Activated T-helper 9 cell treated with anti-CD3 and anti-CD28 coated beads, Interleukin-2, amount 50 U/mL, for 16 hours (primary cell): Measurements from ENCODE around the gene FOXN3.

ENCODE experiments used
- DNase-seq: peaks from one replicate; pipeline ENCODE4 v3.0.0-alpha.2; 2020; ENCODE audit warnings: low read depth

The FOXN3 gene

DNA sequence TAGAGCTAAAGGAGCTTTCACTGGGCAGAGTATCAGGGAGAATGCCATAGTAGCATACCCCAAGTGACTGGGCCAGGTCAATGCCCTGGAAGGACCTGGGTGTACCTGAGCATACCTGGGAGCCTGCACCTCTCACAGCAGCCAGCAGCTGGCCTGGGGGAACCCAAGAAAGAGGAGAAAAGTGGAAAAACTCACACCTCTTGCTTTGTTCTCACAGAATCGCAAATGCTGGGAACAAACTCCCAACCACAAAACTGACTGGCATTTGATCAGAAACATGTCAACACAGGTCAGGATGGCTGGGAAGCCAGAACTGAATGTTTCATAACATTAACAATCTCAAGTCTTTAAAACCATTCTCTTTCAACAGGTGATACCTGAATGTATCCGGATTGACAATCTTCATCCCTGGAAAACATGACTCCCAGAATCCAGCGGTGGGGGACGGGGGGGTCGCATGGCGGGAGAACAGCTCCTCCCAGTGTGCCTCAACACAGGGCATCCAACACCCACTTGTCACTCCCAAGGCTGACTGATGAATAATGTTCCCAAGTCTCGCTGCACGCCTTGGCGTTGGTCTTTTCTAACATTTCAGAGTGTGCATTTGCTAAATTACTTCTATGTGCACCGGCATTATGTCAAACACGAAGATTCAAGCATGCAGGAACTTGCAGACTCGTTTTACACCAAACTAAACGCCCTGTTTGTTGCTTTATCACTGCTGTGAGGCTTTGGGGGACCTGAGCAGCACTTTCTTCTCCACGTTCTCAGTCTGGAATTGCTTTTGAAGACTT is 7.9 kb downstream of the FOXN3 start:
- DNase-seq, result no peak

DNA sequence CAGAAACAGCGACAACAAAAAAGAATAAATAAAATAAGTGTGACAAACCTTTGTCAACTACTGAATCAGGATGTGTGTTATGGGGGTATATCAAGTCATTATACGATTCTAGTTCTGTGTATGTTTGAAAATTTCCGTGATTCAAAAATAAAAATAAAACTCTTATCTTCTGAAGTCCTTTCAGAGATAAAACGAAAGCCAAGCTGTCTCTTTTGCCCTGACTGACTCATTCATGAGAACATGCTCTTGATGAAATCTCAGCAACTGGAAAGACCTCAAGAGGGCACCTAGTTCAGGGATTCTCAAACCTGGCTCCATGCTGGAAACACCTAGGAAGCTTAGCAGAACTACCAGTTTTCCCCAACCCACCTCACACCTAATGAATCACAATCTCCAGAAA is 9.2 kb downstream of the FOXN3 start:
- DNase-seq, result no peak

DNA sequence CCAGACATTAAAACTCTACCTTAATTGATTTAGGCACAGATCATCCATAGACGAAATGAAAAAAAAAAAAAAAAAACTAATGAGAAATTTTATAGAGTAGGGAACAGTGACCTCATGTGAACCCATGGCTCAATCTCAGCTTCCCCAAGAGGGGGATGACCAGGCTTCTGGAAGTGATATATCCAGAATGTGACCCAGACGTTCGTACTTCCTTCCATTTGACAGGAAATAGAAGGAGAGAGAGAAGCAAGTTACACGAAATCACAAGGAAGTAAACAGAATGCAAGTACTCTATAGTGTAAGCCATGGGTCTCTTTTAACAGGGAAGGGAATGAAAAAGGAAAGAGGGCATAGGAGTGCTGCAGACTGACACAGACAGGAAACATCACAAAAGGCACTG is 10.1 kb downstream of the FOXN3 start:
- DNase-seq, result no peak

DNA sequence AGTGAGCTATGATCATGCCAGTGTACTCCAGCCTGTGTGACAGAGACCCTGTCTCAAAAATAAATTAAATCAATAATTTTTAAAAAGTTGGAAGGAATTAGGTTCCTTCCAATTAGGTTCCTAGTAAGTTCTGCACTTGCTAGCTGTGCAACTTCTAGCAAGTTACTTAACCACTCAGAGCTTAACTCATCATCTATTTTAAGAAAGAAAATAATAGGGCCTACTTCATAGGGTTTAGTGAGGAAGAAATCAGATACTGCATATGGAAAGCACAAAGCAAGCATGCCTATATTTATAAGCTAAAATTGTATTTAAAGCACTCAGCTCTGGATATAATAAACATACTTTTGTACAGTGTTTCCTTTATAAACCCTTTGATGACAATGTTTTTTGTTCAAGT is 10.7 kb downstream of the FOXN3 start:
- no peak for DNase-seq

DNA sequence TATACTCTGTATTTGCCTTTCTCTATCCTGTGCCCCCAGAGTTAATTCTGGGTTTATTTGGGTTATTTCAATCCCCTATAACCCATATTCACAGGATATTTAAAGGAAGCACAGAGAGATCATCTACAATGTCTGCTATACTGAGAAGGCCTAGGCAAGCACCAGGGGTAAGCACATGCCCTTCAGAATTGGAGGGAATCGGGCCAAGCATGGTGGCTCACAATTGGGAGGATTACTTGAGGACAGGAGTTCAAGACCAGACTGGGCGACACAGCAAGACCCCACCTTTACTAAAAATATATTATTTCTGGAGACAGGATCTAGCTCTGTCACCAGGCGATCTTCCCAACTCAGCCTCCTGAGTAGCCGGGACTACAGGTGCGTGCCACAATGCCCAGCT is 11.3 kb downstream of the FOXN3 start:
- no peak for DNase-seq

DNA sequence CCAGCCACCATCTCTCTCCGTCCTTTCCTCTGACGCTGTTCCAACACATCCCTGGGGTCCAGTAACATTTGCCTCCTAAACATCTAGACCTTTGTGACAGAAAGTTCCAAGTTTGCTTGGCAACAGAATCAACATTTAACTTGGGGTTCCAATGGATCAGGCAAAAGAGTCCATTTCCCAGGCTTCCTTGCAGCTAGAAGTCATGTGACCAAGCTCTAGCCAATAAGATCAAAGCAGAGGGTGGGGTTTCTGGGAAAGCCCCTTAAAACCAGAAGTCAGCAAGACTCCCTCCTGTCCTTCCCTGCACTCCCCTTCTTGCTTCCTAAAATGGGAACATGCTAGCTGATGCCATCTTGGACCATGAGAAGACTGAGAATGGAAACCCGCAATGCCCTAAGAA is 14.7 kb downstream of the FOXN3 start:
- DNase-seq, result no peak

DNA sequence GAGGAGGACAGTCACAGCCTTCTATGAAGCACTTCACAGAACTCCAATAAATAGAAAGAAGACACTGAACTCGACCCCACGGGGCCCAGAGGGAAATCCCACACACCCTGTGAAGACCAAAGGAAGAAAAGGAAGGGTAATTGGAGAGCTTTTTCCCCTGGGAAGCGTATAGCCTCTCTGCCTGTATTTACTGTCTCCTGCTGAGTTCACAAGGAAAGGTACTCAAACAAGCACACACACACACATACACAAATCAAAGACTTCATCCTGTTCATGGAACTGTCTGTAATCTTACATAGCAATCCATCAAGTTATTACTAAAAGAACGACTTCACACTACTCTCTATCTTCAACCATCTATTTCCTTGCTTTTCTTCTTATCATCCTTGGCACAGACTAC is 15.3 kb downstream of the FOXN3 start:
- DNase-seq, result no peak

DNA sequence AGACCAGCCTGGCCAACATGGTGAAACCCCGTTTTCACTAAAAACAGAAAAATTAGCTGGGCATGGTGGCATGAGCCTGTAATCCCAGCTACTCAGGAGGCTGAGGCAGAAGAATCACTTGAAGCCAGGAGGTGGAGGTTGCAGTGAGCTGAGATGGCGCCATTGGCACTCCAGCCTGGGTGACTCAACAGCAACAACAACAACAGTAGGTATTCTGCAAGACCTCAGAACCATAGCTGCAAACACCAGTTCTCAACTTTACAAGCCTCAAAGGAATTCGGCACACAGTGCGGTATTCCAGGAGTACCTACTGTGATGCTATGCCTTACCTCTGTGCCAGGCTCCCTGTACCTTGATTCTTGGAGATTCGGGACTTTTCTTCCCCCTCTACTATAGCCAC is 15.8 kb downstream of the FOXN3 start:
- no peak for DNase-seq

DNA sequence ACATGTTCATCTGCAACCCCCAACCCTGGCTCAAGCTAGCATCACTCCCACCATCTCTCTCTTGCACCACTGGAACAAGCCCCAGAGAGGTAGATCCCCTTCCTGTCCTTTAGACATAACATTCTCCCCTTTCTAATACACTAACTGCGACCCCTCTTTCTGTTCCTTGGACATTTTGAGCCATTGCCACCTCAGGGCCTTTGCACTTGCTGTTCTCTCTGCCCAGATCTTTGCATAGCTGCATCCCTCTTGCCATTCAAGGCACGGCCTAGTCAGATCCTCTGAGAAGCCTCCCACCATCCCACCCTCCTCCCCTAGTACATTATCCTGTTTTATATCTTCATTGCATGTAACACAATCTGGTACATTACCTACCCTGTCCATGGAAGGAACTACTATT is 16.5 kb downstream of the FOXN3 start:
- DNase-seq, result no peak

DNA sequence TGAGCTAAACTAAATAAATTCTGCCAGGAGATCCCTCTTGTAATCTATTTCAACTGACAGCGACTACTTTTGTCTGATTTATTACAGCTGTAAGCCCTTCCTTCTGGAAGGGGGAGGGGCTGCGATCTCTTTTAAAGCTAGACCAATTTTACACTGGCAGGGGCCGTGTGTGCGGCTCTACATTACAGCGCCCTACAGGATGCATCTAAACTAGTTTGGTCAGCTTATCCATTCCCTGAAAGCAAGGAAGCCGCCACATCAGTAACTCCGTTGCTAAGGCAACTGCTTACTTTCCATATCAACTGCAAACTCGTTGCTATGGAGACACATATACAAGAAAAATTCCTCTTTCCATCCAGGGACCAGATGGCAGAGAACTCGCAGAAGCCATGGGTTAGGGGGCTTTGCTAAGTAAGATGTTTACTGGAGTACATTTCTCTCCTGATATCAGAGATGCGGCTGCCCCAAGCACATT is 17.4 kb downstream of the FOXN3 start:
- DNase-seq, result no peak

DNA sequence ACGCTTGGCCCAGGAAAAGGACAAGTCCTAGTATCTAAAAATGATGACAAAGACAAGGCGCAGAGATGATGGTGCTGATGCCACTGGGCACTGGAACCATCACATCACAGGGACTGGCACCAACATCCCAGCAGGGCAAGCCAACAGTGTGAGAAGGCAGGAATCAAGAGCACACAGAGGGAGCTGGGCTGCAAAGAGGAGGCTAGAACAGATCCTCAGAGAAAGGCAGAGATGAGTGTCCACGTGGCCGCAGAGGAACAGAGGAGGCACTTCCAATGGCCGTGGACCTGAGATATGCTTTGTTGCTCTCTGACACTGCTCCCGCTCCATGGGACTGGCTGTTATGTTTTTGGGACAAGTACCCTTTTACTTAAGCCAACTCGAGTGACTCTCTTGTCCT is 17.9 kb downstream of the FOXN3 start:
- no peak for DNase-seq

DNA sequence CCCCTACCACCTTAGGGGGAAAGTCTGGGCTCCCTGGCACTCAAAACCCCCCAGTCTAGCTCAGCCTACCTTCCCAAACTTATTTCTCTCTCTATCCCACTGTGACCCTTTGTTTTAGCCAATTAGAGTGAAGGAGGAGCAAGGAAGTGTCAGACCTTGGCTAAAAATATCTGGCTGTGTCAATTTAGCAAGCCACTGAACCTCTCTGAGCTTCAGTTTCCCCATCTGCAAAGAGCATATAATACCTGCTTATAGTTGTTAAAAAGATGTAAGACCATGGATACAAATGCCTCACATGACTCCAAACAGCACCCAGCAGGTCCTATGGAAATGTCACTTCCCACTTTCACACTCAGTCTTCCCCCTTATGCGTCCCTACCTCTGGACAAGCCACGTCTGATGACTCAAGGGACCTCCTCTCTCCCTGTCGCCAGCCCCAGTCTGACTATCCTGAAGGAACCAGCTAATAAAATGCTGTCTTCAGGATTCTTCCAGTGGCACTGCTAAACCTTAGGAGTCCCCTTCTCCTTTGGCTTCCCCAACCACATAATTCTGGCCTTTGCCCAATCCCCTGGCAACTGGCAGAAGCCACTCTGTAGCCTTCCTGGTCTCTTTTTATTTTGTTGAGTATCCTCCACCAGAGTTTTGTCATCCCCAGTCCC is 19.3 kb downstream of the FOXN3 start:
- no peak for DNase-seq

DNA sequence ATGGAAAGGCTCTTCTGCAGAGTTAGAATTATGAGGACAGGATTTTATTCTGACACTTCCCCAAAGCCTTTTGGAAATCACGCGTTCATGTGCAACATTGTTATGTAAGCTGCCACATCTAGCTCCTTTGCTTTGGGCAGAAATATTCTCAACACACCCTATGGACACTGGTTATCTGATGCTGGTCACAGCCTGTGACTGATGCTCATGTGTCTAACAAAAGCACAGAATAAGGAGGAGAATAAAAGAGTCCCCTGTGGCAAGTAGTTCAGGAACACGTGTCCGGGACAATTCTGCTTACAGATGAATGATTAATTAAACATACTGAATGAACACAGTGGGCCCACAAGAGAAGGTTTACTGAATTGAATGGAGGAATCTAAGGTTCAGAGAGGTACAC is 22.1 kb downstream of the FOXN3 start:
- DNase-seq, result no peak

DNA sequence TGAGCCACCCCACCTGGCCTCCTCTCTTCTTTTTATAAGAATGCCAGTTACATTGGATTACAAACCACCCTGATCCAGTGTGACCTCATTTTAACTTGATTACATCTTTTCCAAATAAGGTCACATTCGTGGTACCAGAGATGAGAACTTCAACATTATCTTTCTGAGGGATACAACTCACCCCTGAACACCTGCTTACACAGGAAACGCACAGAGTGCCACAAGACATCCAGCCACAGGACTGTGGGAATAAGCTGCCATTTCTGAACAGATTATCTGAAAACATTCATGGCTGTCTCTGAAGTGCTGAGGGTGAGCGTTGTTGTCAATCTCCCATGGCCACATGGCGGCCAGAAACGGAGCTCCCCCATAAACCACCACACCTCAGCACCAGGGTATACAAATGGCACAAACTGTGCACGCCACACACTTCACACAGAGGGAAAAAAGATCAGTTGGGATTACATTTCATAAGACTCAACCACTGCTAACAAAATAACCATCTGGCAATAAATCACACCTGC is 23.7 kb downstream of the FOXN3 start:
- no peak for DNase-seq

DNA sequence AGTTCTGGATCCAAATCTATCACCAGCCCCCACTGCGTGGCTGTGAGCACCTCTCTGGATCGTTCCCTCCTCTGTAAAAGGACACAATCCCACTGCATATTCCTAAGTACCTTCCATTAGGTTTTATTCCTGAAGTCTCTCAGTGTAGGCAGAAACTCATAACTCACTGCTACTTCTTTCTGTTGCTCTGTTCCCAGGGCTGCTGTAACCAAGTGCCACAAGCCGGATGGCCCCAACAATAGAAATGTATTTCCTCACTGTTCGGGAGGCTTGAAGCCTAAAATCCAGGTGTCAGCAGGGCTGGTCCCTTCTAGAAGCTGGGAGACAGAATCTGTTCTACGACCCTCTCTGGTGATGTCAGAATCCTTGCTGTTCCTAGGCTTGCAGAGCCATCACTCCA is 24.9 kb downstream of the FOXN3 start:
- DNase-seq, result no peak

DNA sequence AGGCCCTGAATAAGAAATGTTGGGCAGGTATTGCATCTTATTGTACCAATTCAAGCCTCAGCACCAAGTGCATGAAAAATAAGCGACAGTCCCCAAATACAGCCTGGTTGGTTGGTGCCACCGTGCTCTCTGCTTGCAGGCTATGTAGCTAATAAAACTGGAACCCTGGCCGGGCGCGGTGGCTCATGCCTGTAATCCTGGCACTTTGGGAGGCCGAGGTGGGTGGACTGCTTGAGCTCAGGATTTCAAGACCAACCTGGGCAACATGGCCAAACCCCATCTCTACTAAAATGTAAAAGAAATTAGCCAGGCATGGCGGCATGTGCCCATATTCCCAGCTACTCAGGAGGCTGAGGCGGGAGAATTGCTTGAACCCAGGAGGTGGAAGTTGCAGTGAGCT is 25.5 kb downstream of the FOXN3 start:
- DNase-seq, result no peak

DNA sequence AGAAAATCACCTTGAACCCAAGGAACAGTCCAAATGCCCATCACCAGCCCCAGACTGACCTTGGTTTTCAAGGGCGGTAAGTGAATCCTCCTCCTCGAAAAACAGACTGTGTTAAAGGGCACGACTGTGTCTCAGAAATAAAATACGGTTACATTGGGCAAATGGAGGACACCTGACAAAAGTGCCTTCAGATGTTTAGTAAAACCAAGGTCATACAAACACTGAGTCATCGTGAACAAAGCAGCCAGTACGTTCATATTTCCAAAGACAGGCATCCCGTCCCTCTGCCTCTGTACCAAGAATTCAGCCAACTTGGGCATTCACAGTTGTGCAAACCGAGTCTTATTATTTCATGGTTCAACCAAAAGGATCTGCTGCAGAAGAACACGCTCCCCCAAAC is 25.9 kb downstream of the FOXN3 start:
- DNase-seq, result no peak

DNA sequence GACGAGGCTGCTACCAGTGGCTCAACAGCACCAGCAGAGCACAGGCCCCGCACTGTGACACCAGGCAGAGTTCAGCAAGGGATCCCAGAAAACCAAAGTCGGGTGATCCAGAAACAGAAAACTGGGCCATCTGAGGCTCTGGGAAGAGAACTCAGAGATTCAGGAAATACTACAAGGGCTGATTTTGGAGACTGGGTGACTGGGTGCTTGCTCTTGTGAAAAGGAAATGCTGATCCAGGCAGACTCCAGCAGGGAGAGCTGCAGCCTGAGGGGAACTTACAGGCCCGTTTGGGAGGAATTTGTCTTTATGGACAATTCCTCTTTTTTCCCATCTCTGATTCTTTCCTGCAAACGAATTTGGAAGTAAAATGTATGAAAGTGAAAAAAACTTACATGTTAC is 28.2 kb downstream of the FOXN3 start:
- DNase-seq, result no peak

DNA sequence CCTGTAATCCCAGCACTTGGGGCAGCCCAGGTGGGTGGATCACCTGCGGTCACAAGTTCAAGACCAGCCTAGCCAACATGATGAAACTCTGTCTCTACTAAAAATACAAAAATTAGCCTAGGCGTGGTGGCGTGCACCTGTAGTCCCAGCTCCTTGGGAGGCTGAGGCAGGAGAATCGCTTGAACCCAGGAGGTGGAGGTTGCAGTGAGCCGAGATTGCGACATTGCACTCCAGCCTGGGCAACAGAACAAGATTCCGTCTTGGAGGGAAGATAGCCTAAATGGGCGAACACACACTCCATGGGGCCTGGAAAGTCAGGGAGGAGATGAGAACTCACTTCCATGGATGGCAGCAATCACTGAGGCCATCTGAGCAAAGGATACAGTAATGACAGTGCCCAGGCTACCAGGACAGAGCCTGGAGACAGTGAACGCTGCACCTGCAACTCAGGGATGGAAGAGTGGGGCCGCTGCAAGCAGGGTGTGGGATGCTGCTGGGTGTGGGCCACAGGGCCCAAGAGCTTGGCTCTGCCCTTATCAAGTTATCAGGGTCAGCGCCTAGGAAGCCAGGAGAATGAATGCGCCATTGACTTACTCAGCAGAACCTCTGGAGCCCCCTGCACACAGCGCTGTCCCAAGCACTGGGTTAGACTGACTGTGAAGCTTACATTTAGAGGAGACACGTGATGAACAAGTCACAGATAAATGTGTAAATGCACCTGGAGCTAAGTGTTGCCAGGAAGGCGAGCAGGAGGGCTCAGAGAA is 28.9 kb downstream of the FOXN3 start:
- no peak for DNase-seq

DNA sequence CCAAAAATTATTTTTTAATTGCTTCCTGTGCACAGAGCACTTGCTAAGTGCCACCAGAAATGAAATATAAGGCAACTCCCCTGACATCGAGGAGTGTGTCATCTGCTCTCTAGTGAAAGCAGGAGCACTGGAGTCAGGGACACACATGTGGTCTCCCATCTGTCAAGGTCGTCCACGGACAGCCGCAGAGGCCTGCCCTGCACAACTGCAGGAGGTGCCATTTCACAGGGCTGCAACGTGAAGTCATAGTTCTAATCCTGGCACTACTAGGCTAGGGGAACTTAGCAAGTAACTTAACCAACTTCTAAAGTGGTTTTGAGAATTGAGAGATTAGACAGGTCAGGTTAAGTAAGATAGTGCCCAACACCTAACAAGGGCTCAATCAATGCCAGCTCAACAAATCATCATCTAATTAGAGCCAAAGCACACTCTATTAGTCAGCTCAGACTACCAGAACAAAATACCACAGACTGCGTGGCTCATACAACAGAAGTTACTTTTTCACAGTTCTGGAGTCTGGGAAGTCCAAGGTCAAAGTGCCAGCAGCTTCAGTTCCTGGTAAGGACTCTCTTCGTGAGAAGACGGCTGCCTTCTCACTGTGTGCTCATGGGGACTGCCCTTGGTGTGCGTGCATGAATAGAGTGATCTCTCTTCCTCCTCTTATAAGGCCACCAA is 30.7 kb downstream of the FOXN3 start:
- DNase-seq, result no peak

DNA sequence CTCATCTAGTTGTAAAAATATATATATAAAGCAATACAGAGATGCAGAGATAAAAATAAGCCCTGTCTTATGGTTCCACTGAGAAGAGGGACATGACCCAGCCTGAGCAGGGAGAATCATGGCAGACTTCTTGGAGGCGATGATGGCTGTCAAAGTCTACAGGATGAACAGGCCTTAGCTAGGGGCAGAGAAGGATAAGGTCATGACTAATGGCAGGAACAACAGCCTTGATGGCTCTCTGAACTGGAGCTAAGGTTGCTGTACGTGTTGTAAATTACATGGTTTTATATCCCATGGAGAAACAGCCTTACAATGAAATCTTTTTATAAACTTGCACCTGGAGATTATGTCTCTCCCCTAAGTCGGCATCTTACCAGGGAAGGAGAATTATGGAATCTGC is 32.4 kb downstream of the FOXN3 start:
- no peak for DNase-seq

DNA sequence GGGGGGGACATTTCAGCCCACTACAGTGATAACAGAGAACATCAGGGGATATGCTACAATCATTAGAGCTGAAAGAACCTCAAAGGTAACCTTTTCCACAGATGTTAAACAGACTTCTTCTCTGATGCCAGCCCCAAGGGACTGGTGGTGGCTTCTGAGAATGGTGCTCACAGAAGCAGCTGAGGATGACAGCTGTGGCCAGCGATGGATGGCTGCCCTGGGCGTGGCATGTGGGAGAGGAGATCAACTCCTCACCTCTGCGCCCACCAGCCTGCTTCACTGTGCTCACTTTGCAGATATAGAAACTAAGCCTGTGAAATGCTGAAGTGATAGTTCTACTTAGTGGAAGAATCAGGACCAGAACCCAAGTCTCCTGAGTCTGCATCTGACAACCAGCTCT is 33.0 kb downstream of the FOXN3 start:
- DNase-seq, result no peak
